Measurements from ENCODE around the gene ZNF608.

Gene ZNF608

GRCh38 chr5:124755041-124755440, 8.6 kb upstream of the ZNF608 start:
- no peak for DNase-seq (ENCODE audit: low read depth in 2 of 2)

DNA sequence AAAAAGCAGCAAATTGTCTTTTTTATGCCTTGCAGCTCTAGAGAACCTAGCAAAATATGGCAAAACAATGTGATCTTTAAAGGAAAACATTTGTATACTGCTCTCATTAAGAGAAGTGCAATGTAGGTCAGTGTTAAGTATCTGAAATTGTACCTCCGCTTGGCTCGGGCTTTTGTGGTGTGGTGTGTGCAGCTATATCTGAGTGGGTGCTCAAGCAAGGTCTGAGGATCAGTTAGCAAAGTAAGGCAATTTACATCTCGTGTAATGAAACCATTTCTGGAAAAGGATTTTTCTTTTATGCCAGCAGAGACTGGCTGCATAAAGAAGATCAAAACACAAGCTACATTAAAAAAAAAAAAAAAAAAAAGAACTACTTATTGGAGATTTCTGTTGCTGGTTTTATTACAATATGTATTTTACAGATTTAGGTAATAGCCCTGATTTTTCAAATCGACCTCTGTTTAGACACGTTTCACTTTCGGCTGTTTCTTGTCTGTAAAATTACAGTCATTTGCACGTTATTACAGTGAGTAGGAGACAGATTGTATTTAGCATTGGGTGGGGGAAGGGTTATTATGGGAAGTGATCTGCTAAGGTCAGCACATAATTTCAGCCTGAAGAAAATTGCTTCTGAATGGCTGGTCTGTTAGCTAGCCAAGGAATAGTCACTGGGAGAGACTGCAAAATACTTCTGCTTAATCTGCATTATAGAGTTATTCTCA, 7.9 kb upstream of the ZNF608 start:
- no peak for DNase-seq (ENCODE audit: low read depth in 2 of 2)

DNA sequence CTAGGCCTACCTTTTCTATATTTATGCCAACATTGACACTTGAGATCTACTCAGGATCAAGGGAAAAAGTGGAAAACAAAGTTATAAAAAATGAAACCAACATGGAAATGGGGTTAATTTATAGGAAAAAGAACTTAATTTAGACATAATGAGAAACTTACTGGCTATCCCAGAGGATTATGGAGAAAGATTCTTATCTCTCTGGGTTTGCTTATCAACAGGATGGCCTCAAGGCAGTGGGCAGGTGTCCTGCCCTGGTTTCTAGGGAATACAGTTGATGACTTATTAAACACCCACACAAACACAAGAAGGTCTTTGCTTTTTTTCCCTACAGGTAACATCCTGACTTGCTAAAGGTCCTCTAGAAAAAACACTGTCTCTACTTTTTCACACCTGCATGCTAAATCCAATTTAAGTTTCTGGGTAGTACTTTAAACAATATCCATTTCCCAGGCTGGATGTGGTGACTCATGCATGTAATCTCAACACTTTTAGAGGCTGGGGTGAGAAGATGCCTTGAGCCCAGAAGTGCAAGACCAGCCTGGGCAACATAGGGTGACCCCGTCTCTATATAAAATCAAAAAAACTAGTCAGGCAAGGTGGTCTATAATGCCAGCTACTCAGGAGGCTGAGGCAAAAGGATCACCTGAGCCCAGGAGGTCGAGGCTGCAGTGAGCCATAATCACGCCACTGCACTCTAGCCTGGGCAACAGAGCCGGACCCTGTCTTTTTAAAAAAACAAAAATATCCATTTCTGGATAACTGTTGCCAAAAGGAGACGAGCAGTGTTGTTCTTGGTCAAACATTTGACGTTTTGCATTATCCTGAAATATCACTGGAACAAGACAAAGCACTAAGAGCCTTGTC, 6.6 kb upstream of the ZNF608 start:
- DNase-seq (ENCODE audit: low read depth in 2 of 2), result no peak

GRCh38 chr5:124751031-124751430, 4.6 kb upstream of the ZNF608 start:
- no peak for DNase-seq (ENCODE audit: low read depth in 2 of 2)

- DNase-seq (ENCODE audit: low read depth in 2 of 2), result no peak
Observed at GRCh38 chr5:124748687-124749594, 2.5 kb upstream of the ZNF608 start.

GRCh38 chr5:124747791-124748686, 1.6 kb upstream of the ZNF608 start:
- no peak for DNase-seq (ENCODE audit: low read depth in 2 of 2)

DNA sequence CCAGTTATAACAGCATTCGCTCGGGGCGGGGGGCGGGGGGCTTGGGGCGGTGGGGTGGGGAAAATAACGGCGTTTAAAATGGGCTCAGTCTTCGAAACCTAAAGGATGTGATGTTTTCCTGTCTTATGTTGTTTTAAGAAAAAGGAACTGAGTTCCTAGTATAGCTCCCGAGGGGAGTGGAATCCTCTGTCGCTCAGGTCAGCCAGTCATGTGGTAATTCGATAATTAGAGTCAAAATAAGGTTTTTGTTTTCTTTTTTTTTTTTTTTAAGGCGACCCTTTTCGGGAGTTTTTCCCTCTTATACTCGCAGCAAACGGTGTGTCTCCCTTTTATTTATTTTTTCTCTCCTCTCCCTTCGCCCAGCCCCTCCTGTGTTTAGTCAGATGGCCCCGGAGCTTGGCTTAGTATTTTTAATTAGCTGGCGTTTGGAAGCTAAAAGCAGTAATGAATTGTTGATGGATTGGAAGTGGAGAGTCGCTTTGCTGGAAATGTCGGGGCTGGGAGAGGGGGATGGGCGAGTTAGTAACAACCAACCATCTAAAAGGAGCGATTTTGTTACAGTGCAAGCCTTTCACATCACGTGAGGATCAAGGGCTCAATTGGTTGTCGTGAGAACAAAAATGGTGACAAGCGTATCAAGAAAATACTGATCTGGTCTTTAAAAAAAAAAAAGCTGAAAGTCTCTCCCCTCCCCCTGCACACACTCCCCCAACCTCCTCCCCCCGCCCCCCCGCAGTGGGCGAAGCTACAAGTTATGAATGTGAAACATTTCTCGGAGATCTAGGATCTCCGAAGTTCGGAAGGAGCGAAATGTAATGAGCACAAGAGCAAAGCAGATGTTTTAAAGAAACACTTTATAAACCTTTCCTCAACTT, 714 bp upstream of the ZNF608 start:
- no peak for DNase-seq (ENCODE audit: low read depth in 2 of 2)

- DNase-seq (ENCODE audit: low read depth in 2 of 2), result no peak
Observed at GRCh38 chr5:124745007-124745927, 1.2 kb downstream of the ZNF608 start.

DNA sequence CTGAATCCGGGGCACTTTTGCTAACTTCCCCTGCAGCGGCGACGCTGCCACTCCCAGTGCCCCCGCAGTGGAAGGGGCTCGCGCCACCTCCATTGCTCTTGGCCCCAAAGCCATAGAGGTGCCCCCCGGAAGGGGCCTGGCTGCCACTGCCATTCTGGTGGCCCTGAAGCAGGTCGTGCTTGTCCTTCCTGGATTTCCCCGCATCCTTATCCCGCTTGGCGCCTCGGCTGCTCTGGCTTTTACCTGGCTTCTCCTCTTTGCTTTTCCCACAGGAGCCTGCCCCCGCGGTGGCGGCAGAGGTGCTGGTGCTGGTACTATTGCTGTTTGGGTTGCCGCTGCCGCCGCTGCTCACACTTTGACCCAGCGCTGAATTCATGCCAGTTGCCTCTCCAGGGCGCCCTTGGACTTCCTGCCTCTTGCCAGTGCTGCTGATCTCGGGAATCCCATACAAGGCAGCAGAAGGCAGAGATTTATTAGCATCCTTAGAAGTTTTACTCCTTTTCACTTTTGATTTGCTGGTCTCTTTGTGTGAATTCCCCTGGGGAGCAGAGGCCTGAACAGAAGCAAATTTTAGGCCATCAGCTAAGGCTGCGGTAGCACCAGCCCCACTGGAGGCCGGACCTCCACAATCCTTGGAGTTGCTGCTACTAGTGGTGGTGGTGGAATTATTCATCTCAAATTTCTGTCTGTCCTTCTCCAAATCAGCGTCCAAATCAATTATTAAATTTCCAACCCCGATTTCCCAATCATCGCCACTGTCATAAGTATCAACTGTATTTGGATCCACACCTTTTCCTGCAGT, 2.1 kb downstream of the ZNF608 start:
- no peak for DNase-seq (ENCODE audit: low read depth in 2 of 2)

GRCh38 chr5:124743602-124744169, 2.8 kb downstream of the ZNF608 start:
- DNase-seq (ENCODE audit: low read depth in 2 of 2), result no peak

GRCh38 chr5:124742983-124743601, 3.3 kb downstream of the ZNF608 start:
- no peak for DNase-seq (ENCODE audit: low read depth in 2 of 2)

- no peak for DNase-seq (ENCODE audit: low read depth in 2 of 2)
Observed at GRCh38 chr5:124742521-124742920, 3.9 kb downstream of the ZNF608 start.

GRCh38 chr5:124741711-124742496, 4.5 kb downstream of the ZNF608 start:
- DNase-seq (ENCODE audit: low read depth in 2 of 2), result no peak

DNA sequence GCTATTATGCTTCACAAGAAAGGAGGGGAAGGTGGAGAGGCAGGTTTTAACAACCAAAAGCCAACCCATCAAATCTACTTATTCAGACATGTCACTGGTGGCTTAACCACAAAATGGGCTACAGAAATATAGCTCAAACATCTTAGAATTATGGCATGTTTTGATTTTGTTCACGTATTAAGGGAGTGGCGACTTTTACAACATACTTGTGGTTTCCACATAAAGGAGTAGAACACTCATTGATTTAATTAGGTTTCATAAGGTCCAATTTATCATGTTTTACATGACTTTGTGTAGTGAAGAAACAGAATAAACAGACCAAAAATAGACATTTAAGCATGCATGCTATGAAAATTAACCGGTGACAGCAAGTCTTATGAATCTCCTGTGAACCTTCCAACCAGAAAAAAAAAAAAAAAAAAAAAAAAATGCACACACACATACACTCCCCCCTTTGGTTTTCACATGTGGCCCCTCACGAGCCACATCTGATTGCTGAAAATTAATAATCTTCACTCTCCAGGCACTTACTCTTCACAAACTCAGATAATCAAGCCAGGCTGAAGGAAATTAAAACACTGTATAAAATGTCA, 5.4 kb downstream of the ZNF608 start:
- DNase-seq (ENCODE audit: low read depth in 2 of 2), result no peak

DNA sequence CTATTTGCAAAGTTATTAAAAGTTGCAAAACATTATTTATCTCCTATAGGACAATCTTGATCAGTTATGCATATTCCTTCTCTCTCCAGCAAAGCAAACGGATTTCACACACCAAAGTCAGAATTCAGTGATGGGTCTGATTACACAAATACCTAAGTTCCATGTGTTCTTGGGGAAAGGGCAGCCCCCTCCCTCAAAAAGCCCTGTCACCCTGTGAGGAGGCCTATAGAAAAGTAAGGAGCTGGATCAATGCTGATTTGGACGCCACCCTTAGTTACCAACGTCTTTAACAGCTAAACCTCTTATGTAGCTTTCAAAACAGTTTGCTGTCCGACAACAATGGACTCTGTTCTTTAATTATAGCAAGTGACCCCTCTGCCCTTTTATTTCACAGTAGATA, 6.4 kb downstream of the ZNF608 start:
- no peak for DNase-seq (ENCODE audit: low read depth in 2 of 2)

DNA sequence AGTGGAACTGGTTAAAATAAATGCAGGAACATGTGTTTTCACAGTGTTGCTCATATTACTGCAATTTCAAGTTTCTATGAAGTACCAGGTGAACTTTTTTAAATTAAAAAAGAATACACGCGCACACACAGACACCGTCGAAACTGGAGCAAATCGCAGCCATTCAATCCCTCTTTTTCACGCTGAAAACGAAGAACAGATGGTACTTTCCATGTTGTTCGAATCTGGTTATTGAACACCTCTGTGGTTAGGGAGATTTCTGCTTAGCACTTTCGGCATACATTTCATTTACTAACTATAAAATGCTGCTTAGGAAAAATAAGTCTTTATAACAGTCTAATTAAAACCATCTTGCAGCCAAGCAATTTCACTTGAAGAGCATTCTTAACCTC, 6.8 kb downstream of the ZNF608 start:
- no peak for DNase-seq (ENCODE audit: low read depth in 2 of 2)

All from stimulated activated CD4-positive, alpha-beta T cell treated with anti-CD3 and anti-CD28 coated beads, Interleukin-4, amount 100 ng/mL, for 48 hours (primary cell).